LNCaP clone FGC (cell line): ENCODE results near the gene SELE.
"Not testable (repeated sequence)": the region's sequence is repeated elsewhere in the genome, so short reads cannot be mapped to it uniquely, and the experiment has no call there.

ENCODE experiments used
- DNase-seq: peaks from one replicate; pipeline ENCODE4 v3.0.0-alpha.2; 2011; ENCODE audit warnings: low read depth
- H3K4me3 ChIP-seq: 2 replicates; pipeline ENCODE4 v1.5.1; 2011; ENCODE audit warnings: mild to moderate bottlenecking, low read depth, low read length, control low read depth
- TF ChIP-seq, protein P1 (sequence below): IDR thresholded peaks from 2 replicates; pipeline ENCODE4 v1.5.1; 2012; ENCODE audit warnings: mild to moderate bottlenecking; ENCODE audit not compliant: control insufficient read depth, insufficient read depth; ENCODE audit errors: extremely low read depth

The SELE gene

DNA sequence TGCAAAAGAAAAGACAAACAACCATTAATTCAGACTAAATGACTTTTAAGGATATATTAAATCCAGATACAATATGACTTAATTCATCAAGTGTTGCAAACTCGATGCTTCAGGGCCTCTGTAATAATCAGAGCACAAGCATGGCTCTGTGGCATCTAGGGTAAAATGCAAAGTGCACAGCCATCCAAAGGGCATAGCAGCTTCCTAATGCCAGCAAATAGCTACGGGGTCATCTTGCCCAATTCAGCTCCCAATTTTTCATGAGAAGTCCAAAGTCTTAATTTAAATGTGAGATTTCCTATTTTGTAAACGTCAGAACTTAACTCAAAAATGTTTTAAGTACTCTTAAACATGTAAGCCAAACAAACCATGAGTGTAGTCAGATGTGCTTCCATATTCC, 7.9 kb downstream of the SELE start:
- no peak for DNase-seq
- H3K4me3 ChIP-seq = no peak overlapping the region
- TF ChIP-seq, protein P1, sequence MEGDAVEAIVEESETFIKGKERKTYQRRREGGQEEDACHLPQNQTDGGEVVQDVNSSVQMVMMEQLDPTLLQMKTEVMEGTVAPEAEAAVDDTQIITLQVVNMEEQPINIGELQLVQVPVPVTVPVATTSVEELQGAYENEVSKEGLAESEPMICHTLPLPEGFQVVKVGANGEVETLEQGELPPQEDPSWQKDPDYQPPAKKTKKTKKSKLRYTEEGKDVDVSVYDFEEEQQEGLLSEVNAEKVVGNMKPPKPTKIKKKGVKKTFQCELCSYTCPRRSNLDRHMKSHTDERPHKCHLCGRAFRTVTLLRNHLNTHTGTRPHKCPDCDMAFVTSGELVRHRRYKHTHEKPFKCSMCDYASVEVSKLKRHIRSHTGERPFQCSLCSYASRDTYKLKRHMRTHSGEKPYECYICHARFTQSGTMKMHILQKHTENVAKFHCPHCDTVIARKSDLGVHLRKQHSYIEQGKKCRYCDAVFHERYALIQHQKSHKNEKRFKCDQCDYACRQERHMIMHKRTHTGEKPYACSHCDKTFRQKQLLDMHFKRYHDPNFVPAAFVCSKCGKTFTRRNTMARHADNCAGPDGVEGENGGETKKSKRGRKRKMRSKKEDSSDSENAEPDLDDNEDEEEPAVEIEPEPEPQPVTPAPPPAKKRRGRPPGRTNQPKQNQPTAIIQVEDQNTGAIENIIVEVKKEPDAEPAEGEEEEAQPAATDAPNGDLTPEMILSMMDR = no peak

DNA sequence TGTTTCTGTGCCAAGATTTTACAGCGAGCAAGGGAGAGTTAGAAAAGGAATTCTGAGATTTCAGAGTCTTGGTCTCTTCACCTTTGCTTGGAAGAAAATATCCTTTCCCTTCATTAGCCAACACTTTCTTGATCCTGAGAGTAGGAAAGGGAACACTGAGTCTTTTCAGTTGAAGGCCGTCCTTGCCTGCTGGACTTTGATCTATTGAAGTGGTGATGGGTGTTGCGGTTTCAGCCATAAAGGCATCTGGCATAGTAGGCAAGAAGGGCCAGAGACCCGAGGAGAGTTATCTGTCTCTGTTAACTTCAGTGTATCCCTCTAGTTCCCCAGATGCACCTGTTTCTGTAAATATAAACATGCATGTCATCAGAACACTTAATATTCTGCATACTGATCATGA, 9.7 kb downstream of the SELE start:
- DNase-seq = no peak
- H3K4me3 ChIP-seq = no peak overlapping the region
- TF ChIP-seq, protein P1 = no peak

DNA sequence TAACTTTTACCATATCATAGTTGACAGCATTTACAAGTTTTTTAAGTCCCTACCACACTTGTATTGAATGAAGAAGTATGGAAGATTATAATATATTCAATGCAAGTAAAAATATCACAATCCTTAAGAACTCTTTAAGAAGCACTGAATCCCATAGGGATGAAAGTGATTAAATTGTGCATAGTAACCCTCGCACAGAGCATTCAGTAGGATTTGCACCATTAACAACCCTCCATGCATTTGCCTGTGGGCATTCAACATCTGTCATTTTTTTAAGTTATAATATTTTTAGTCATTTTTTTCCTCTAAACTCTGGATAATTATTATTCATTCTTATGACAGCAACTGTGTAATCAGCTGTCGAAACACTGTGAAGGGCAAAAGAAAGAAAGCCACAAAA, 10.1 kb downstream of the SELE start:
- TF ChIP-seq, protein P1 = no peak
- no peak for DNase-seq
- H3K4me3 ChIP-seq = no peak overlapping the region

DNA sequence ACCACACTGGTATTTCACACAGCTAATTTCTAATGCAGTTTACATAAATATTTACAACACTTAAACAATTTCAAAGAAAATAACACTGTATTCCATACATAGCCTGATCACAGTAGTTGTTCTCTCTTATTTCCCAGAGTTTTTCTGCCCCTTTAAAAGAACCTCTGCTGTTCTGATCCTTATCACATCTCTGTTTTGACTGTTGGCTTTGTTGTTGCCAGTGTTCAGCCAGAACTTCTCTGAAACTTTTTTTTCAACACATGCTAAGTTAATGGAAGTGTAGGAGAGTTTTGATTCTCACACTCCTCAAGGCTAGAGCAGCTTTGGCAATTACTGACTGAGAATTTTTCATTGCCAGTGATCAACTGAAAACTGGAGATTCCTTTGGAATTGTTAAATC, 11.1 kb downstream of the SELE start:
- H3K4me3 ChIP-seq = no peak overlapping the region
- TF ChIP-seq, protein P1 = no peak
- DNase-seq = no peak

DNA sequence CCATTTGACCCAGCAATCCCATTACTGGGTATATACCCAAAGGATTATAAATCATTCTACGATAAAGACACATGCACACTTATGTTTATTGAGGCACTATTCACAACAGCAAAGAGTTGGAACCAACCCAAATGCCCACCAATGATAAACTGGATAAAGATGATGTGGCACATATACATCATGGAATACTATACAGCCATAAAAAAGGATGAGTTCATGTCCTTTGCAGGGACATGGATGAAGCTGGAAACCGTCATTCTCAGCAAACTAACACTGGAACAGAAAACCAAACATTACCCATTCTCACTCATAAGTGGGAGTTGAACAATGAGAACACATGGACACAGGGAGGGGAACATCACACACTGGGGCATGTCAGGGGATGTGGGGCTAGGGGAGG, 18.8 kb downstream of the SELE start:
- not testable (repeated sequence) for DNase-seq, H3K4me3 ChIP-seq

- not testable (repeated sequence) for DNase-seq, H3K4me3 ChIP-seq
Observed at GRCh38 chr1:169713090-169713489, 20.8 kb downstream of the SELE start.

- no peak overlapping the region for H3K4me3 ChIP-seq
- no peak for DNase-seq
- TF ChIP-seq, protein P1 = no peak
Observed at GRCh38 chr1:169712309-169712631, 21.6 kb downstream of the SELE start.

GRCh38 chr1:169711469-169712308, 22.2 kb downstream of the SELE start, which contains the start of gene SELL:
Gene SELL (minus strand): TSS chr1:169711620. CDS start chr1:169711498, 122 bp downstream.
- TF ChIP-seq, protein P1 = peak; percentile 88
- H3K4me3 ChIP-seq = peak within 1 kb of the TSS; percentile 33
- peak; percentile 63 for DNase-seq
